ENCODE measurements around the gene KRTAP20-1. TPM values are rescaled to one million over a fixed set of nuclear protein-coding genes. Genes with fewer than 3 reads are reported as not detected.

KRTAP20-1 gene
- total RNA-seq, 1 experiment from 2014 or later, result not detected

- no peak for ATAC-seq
Observed at GRCh38 chr21:30577766-30578165, 38.5 kb upstream of the KRTAP20-1 start.

More at GRCh38 chr21:30577766-30578165, 38.5 kb upstream of the KRTAP20-1 start:
- Histone ChIP-seq H3K27ac (ENCODE audit: low read depth, low read length) (no peak overlapping the region), H3K36me3 (ENCODE audit: control insufficient read depth in 1 of 2, insufficient read depth in 2 of 2, low read length in 2 of 2) (no peaks in the 10 kb centered on the region), H3K4me2 (ENCODE audit: low read length) (no peak overlapping the region), H4K20me1 (ENCODE audit: insufficient read depth) (no peaks in the 10 kb centered on the region), H3K79me2 (ENCODE audit: insufficient read depth, low read length) (no peaks in the 10 kb centered on the region), H2AFZ (ENCODE audit: low read depth, low read length, poor library complexity, severe bottlenecking) (no peak overlapping the region), H3K9me3 (ENCODE audit: control insufficient read depth in 1 of 2, insufficient read depth in 1 of 2, low read depth in 1 of 2, low read length in 2 of 2) (peaks cover 22 to 29% of the 10 kb centered on the region in 2 experiments; a peak in 3 of 4 replicates), H3K4me3 (replicated peaks in 1 of 2; ENCODE audit: low read depth in 1 of 2, low read length in 2 of 2) (no peak overlapping the region), H3K9me2 (ENCODE audit: insufficient read depth) (no peaks in the 10 kb centered on the region), H3K27me3 (ENCODE audit: insufficient read depth, low read length) (no peaks in the 10 kb centered on the region), H3K9ac (ENCODE audit: low read length) (no peak overlapping the region), H3K4me1 (ENCODE audit: control insufficient read depth in 1 of 2, insufficient read depth in 2 of 2, low read length in 2 of 2) (no peaks in the 10 kb centered on the region)
- ChIA-PET RAD21 (ENCODE audit: low non-redundant PET in 1 of 2, low total read pairs in 2 of 2, uncharacterized antibody in 2 of 2, unreplicated experiment in 2 of 2) (no interaction called here), CTCF (no interaction called here), POLR2A (no interaction called here)
- intact Hi-C loops (cut with micrococcal nuclease), result no loop called here
- no peak for DNase-seq (ENCODE audit: low read depth, low spot score)
- TF ChIP-seq FOSL1 (IDR thresholded peaks at IDR 0.05; ENCODE audit: low read depth) (no peak), CBX3 (IDR thresholded peaks at IDR 0.05; ENCODE audit: low read depth) (no peak), REST (IDR thresholded peaks at IDR 0.05; ENCODE audit: low read depth) (no peak), JUND (IDR thresholded peaks at IDR 0.05) (no peak), ZBTB33 (IDR thresholded peaks at IDR 0.05; ENCODE audit: extremely low read depth, insufficient replicate concordance, low read length) (no peak), MAX (IDR thresholded peaks at IDR 0.05) (no peak), POLR2AphosphoS5 (IDR thresholded peaks at IDR 0.05; ENCODE audit: low read depth, low read length) (no peak), ZFX (IDR thresholded peaks at IDR 0.05) (no peak), ZNF274 (IDR thresholded peaks at IDR 0.05; ENCODE audit: low read depth, low read length) (no peak), CTCF (IDR thresholded peaks at IDR 0.05 in 2 of 3, conservative IDR thresholded peaks at IDR 0.05 in 1 of 3; ENCODE audit: borderline replicate concordance in 1 of 3, insufficient read depth in 1 of 3, low read depth in 2 of 3, low read length in 2 of 3) (no peak), CEBPB (IDR thresholded peaks at IDR 0.05; ENCODE audit: low read depth) (no peak), SIN3A (IDR thresholded peaks at IDR 0.05; ENCODE audit: low read depth) (no peak), YY1 (IDR thresholded peaks at IDR 0.05; ENCODE audit: extremely low read depth, insufficient replicate concordance, low read depth, low read length) (no peak)
- BruUV-seq (replicated peaks), result no TSS peak

Measured in HCT116 (cell line).